SK-N-SH (cell line): ENCODE measurements around the gene ACTR10. TPM values are rescaled to one million over a fixed set of nuclear protein-coding genes. Genes with fewer than 3 reads are reported as not detected.

ENCODE experiments used
- CTCF ChIA-PET: fragments of 300-600, 350-600 bp; formaldehyde crosslinking; extraction: SDS; loops from one replicate; lab custom pipeline; 2021; lab: Yijun Ruan, JAX
- POLR2A ChIA-PET: fragments of 350-600 bp; sonication (Branson Sonifier 250); formaldehyde crosslinking; extraction: SDS; loops from one replicate; lab custom pipeline; 2020; ENCODE audit warnings: antibody characterized with exemption, inconsistent platforms; lab: Yijun Ruan, JAX
- DNase-seq: peaks from one replicate; pipeline ENCODE4 v3.0.0; 2012
- H2AFZ ChIP-seq: fragments of 200-600 bp; sonication (generic); 2 replicates; pipeline ENCODE4 v1.8.1; 2016; ENCODE audit warnings: antibody characterized with exemption, mild to moderate bottlenecking, low read depth
- H3F3A ChIP-seq: fragments of 200-600 bp; sonication (generic); replicated peaks from 2 replicates; pipeline ENCODE3; 2016; ENCODE audit warnings: antibody characterized with exemption, mild to moderate bottlenecking; ENCODE audit not compliant: insufficient read depth
- H3K27ac ChIP-seq, 2 experiments: fragments of 200-500 bp in 1 of 2; fragments of 200-600 bp in 1 of 2; sonication (Bioruptor generic) in 1 of 2; sonication (generic), shearing (Covaris generic) in 1 of 2; 2 replicates each; pipeline versions ENCODE4 v1.5.1 to v1.6.1; 2014 to 2016; ENCODE audit warnings: low read depth in 2 of 2, inconsistent platforms in 1 of 2, low read length in 1 of 2, mild to moderate bottlenecking in 1 of 2, mixed read lengths in 1 of 2
- H3K27me3 ChIP-seq: fragments of 200-600 bp; sonication (generic), shearing (Covaris generic); 2 replicates; pipeline ENCODE4 v1.6.1; 2016; ENCODE audit warnings: mixed run types; ENCODE audit not compliant: insufficient read depth
- H3K36me3 ChIP-seq, 2 experiments: fragments of 200-500 bp in 1 of 2; fragments of 200-600 bp in 1 of 2; sonication (Bioruptor generic) in 1 of 2; sonication (generic) in 1 of 2; replicated peaks in 1 of 2; 2 replicates each; pipeline versions ENCODE3 to v1.5.1; 2014 to 2016; ENCODE audit warnings: low read length in 1 of 2, mild to moderate bottlenecking in 1 of 2; ENCODE audit not compliant: insufficient read depth in 2 of 2, control insufficient read depth in 1 of 2
- H3K4me1 ChIP-seq, 2 experiments: fragments of 200-500 bp in 1 of 2; fragments of 200-600 bp in 1 of 2; sonication (Bioruptor generic) in 1 of 2; sonication (generic), shearing (Covaris generic) in 1 of 2; 2 replicates each; pipeline versions ENCODE4 v1.5.1 to v1.6.1; 2014 to 2016; ENCODE audit warnings: low read depth in 1 of 2, low read length in 1 of 2, mixed run types in 1 of 2; ENCODE audit not compliant: insufficient read depth in 2 of 2, control insufficient read depth in 1 of 2
- H3K4me2 ChIP-seq: fragments of 200-600 bp; sonication (generic), shearing (Covaris generic); 2 replicates; pipeline ENCODE4 v1.6.1; 2017; ENCODE audit warnings: mixed run types
- H3K4me3 ChIP-seq, 2 experiments: fragments of 200-500 bp in 1 of 2; fragments of 200-600 bp in 1 of 2; sonication (Bioruptor generic) in 1 of 2; sonication (generic), shearing (Covaris generic) in 1 of 2; 2 replicates each; pipeline versions ENCODE4 v1.5.1 to v1.8.1; 2014 to 2016; ENCODE audit warnings: low read depth in 2 of 2, inconsistent platforms in 1 of 2, low read length in 1 of 2, mild to moderate bottlenecking in 1 of 2, mixed read lengths in 1 of 2, moderate library complexity in 1 of 2
- H3K79me2 ChIP-seq: fragments of 200-600 bp; sonication (generic); 2 replicates; pipeline ENCODE4 v1.8.1; 2017; ENCODE audit warnings: mild to moderate bottlenecking; ENCODE audit not compliant: insufficient read depth
- H3K9ac ChIP-seq: fragments of 200-600 bp; sonication (generic); 2 replicates; pipeline ENCODE4 v1.6.1; 2017; ENCODE audit warnings: mixed run types
- H3K9me2 ChIP-seq: fragments of 200-600 bp; sonication (generic); 2 replicates; pipeline ENCODE4 v1.6.1; 2017; ENCODE audit warnings: mixed run types
- H3K9me3 ChIP-seq: fragments of 200-600 bp; sonication (generic); 2 replicates; pipeline ENCODE4 v1.6.1; 2017; ENCODE audit warnings: mixed run types, mild to moderate bottlenecking, moderate library complexity
- H4K20me1 ChIP-seq: fragments of 200-600 bp; sonication (generic); 2 replicates; pipeline ENCODE4 v1.6.1; 2017; ENCODE audit warnings: mild to moderate bottlenecking, mixed run types; ENCODE audit not compliant: insufficient read depth
- ELF1 ChIP-seq: IDR thresholded peaks from 2 replicates; pipeline ENCODE4 v1.4.0; 2012
- EP300 ChIP-seq, 2 experiments: IDR thresholded peaks; 2 replicates each; pipeline versions ENCODE4 v1.4.0 to v1.6.1; 2012; ENCODE audit warnings: borderline replicate concordance in 1 of 2, low read depth in 1 of 2, low read length in 1 of 2
- EZH2phosphoT487 ChIP-seq: fragments of 200-600 bp; sonication (generic); IDR thresholded peaks from 2 replicates; pipeline ENCODE4 v1.6.1; 2017; ENCODE audit warnings: low read depth, mixed run types, mild to moderate bottlenecking, antibody characterized with exemption, moderate library complexity, borderline replicate concordance
- FOSL2 ChIP-seq: IDR thresholded peaks from 2 replicates; pipeline ENCODE4 v1.4.0; 2012; ENCODE audit warnings: low read depth, mild to moderate bottlenecking, moderate library complexity, borderline replicate concordance
- PBX3 ChIP-seq: IDR thresholded peaks from 2 replicates; pipeline ENCODE4; 2012
- TAF1 ChIP-seq: IDR thresholded peaks from 2 replicates; pipeline ENCODE4 v1.6.1; 2012; ENCODE audit warnings: low read depth, mild to moderate bottlenecking, low read length, moderate library complexity, borderline replicate concordance
- TEAD4 ChIP-seq: IDR thresholded peaks from 2 replicates; pipeline ENCODE4 v1.4.0; 2012; ENCODE audit warnings: mild to moderate bottlenecking, borderline replicate concordance; ENCODE audit not compliant: insufficient read depth
- WGBS: methylation state at CpG from one replicate; pipeline ENCODE4 v1.1.6; 2017; ENCODE audit warnings: low lambda C conversion rate; 5-methylcytosine and 5-hydroxymethylcytosine counted together
- polyA plus RNA-seq, 3 experiments: library from polyadenylated mRNA; depleted of rRNA; stranded (reverse); fragments of >200 nt; gene quantifications; 2 replicates each; pipeline ENCODE4 v1.2.3, GENCODE V29; 2012

Gene ACTR10
- polyA plus RNA-seq, 1 of the 3 experiments (the other 2 are of a cell fraction): 32.9 TPM

GRCh38 chr14:58151133-58152013 lies 48.6 kb upstream of the ACTR10 start:
- Histone ChIP-seq H3K4me2 (peak overlapping the region; percentile 83), H3K9ac (peak overlapping the region; percentile 33; the same call in 1 of the 2 replicates), H3K4me1 (peaks cover 0 to 8% of the 10 kb centered on the region in 2 experiments; a peak in 2 of 4 replicates), H3K79me2 (no peaks in the 10 kb centered on the region), H3F3A (peaks cover 6% of the 10 kb centered on the region), H4K20me1 (no peaks in the 10 kb centered on the region), H3K36me3 (no peaks in the 10 kb centered on the region), H3K9me2 (no peaks in the 10 kb centered on the region), H3K4me3 (peak overlapping the region; percentile 58 to 63), H2AFZ (peak overlapping the region; percentile 90; the same call in 1 of the 2 replicates), H3K9me3 (no peaks in the 10 kb centered on the region), H3K27me3 (peaks cover 58% of the 10 kb centered on the region), H3K27ac (no peak overlapping the region)
- 4% methylated on average over 23 of the region's 56 CpGs for WGBS
- POLR2A ChIA-PET: no interaction called here
- CTCF ChIA-PET: interaction anchor here (2.2 to 2.3 kb wide), 2 partner anchors 14 kb away, joined by 6 to 10 read pairs; no protein-coding TSS in a partner anchor
- TF ChIP-seq EZH2phosphoT487: 0 out of 2 replicates have a peak, but pooled peaks have one; percentile 36
- no peak for TF ChIP-seq ELF1
- peak; percentile 27 for DNase-seq

DNA sequence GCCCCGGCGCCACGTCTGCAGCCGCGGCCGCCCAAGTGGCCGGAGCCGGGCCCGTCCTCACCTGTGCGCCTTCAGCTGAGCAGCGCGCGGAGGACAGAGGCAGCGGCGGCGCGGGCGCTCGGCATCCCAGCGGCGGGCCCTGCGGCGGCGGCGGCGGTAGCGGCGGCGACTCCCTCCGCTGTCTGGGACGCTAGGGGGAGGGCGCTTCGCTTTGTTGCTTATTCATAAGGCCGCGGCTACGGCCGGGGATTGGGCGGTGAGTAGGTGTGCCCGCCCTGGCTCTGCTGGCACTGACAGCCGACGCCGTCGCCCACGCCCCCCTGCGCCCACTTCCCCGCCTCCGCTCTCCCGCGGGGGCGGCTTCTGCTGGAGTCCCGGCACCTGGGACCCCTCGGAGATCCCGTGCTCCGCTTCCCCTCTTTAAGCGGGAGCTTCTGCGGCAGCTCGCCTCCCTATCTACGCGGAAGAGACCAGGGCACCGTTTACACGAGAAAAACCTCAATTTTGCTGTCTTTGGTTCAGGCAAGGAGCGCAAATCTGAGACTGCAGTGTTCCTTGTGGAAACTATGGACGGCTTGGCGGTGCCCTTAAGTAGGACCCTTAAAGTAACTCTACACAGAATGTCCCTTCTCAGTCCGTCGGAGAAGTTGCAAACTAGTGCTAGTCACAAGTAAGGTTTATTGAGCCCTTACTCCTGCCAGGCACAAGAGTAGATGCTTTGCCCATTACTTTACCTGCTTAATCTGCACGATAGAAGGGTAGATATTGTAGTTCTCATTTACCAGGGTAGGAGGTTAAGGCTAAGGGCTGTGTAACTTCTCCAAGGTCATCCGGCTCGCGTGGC lies 47.7 kb upstream of the ACTR10 start, which contains the start of gene ARMH4:
TSS of gene ARMH4 (minus strand) at position 200 of the 844 bp plus-strand sequence. CDS start 12,855 bp downstream, outside the sequence.
- DNase-seq: peak; percentile 85
- ChIA-PET CTCF (interaction anchor here (2.0 to 2.2 kb wide), 2 partner anchors 13 to 44 kb away, joined by 4 to 6 read pairs; no protein-coding TSS in a partner anchor), POLR2A (no interaction called here)
- H3K79me2 ChIP-seq: no peaks in the 10 kb centered on the region
- peak within 1 kb of the TSS; percentile 90 for H2AFZ ChIP-seq
- H3F3A ChIP-seq: peaks cover 6% of the 10 kb centered on the region
- H3K4me2 ChIP-seq: peak within 1 kb of the TSS; percentile 83
- H3K36me3 ChIP-seq: no peaks in the 10 kb centered on the region
- peaks cover 0 to 8% of the 10 kb centered on the region in 2 experiments; a peak in 1 of 4 replicates for H3K4me1 ChIP-seq
- H3K27ac ChIP-seq: no peak within 1 kb of the TSS
- H3K9me2 ChIP-seq: no peaks in the 10 kb centered on the region
- peaks cover 52% of the 10 kb centered on the region for H3K27me3 ChIP-seq
- TF ChIP-seq PBX3: 0 out of 2 replicates have a peak, but pooled peaks have one; percentile 18
- 0 out of 4 replicates have a peak, but pooled peaks of 1 of the 2 experiments have one; percentile 8 for TF ChIP-seq EP300 (IDR thresholded peaks at IDR 0.05; ENCODE audit: borderline replicate concordance in 1 of 2, low read depth in 1 of 2, low read length in 1 of 2)
- TF ChIP-seq TAF1: no peak
- no peak for TF ChIP-seq FOSL2
- TF ChIP-seq TEAD4: no peak
- peak within 1 kb of the TSS; percentile 58 to 63 for H3K4me3 ChIP-seq
- H4K20me1 ChIP-seq: no peaks in the 10 kb centered on the region
- 5% methylated on average over 21 of the region's 70 CpGs for WGBS
- H3K9me3 ChIP-seq: no peaks in the 10 kb centered on the region
- H3K9ac ChIP-seq: peak within 1 kb of the TSS; percentile 33; the same call in 1 of the 2 replicates
